HepG2 (cell line): ENCODE measurements around the gene HSF2BP. TPM values are rescaled to one million over a fixed set of nuclear protein-coding genes. Genes with fewer than 3 reads are reported as not detected.

Experiments
- ATAC-seq: fragments of 200-7000 bp; cut with Tn5 transposase; 3 replicates; pipeline ENCODE4 v1.9.1; 2020; ENCODE audit warnings: mild to moderate bottlenecking, moderate library complexity
- BruUV-seq: library from RNA; stranded (reverse); fragments of 400-500 nt; replicated peaks from 2 replicates; lab custom pipeline; 2021; lab: Mats Ljungman, UMichigan
- CTCF ChIA-PET: fragments of 300-600 bp; formaldehyde crosslinking; extraction: SDS; loops from one replicate; lab custom pipeline; 2021; ENCODE audit warnings: low total read pairs, inconsistent platforms, low intra/inter-chr PET ratio; lab: Yijun Ruan, JAX
- POLR2A ChIA-PET: fragments of 350-600 bp; sonication (Branson Sonifier 250); formaldehyde crosslinking; loops from one replicate; lab custom pipeline; 2020; ENCODE audit warnings: antibody characterized with exemption, inconsistent platforms; lab: Yijun Ruan, JAX
- DNase-seq: peaks from one replicate; pipeline ENCODE4 v3.0.0-alpha.2; 2015; ENCODE audit warnings: low spot score
- FAIRE-seq: peaks from 3 replicates; lab custom pipeline; 2011; peaks lifted over from hg19 to GRCh38; lab: Jason Lieb, UNC
- H2AFZ ChIP-seq: one replicate; pipeline ENCODE4 v1.6.1; 2011; ENCODE audit warnings: low read length, inconsistent platforms
- H3K27ac ChIP-seq: fragments of 300-600 bp; 3 replicates; pipeline ENCODE4 v1.8.0; 2011; ENCODE audit warnings: mixed run types, mild to moderate bottlenecking, mixed read lengths, low read length, inconsistent platforms; ENCODE audit not compliant: insufficient read depth; ENCODE audit errors: extremely low read length
- H3K27me3 ChIP-seq, 2 experiments: fragments of 200-600 bp in 1 of 2; 2 replicates in 1 of 2; 3 replicates in 1 of 2; pipeline versions ENCODE4 v1.6.0 to v1.8.0; 2011; ENCODE audit warnings: low read length in 2 of 2, mild to moderate bottlenecking in 2 of 2, moderate library complexity in 2 of 2, inconsistent platforms in 1 of 2; ENCODE audit not compliant: insufficient read depth in 2 of 2, control insufficient read depth in 1 of 2
- H3K36me3 ChIP-seq, 2 experiments: fragments of 200-600 bp in 1 of 2; replicated peaks in 1 of 2; 2 replicates in 1 of 2; 3 replicates in 1 of 2; pipeline versions ENCODE4 v1.5.1 to v1.8.0; 2011; ENCODE audit warnings: low read length in 2 of 2, inconsistent platforms in 1 of 2; ENCODE audit not compliant: insufficient read depth in 2 of 2, control insufficient read depth in 1 of 2
- H3K4me1 ChIP-seq: 2 replicates; pipeline ENCODE4 v1.5.1; 2012; ENCODE audit warnings: low read length, inconsistent platforms; ENCODE audit not compliant: insufficient read depth
- H3K4me2 ChIP-seq: 2 replicates; pipeline ENCODE4 v1.6.0; 2011; ENCODE audit warnings: low read depth, low read length, inconsistent platforms
- H3K4me3 ChIP-seq, 3 experiments: fragments of 200-600 bp in 1 of 3; sonication (generic), shearing (Covaris generic) in 1 of 3; replicated peaks in 1 of 3; 2 replicates each; pipeline ENCODE4 v1.5.1; 2011 to 2016; ENCODE audit warnings: low read length in 3 of 3, inconsistent platforms in 2 of 3, low read depth in 2 of 3, mild to moderate bottlenecking in 2 of 3, control low read depth in 1 of 3, mixed read lengths in 1 of 3; ENCODE audit not compliant: insufficient read depth in 1 of 3
- H3K79me2 ChIP-seq: one replicate; pipeline ENCODE4 v1.6.1; 2011; ENCODE audit warnings: low read length, inconsistent platforms; ENCODE audit not compliant: insufficient read depth
- H3K9ac ChIP-seq: 2 replicates; pipeline ENCODE4 v1.6.0; 2011; ENCODE audit warnings: mild to moderate bottlenecking, low read depth, low read length, inconsistent platforms; ENCODE audit not compliant: insufficient read depth
- H3K9me3 ChIP-seq: 2 replicates; pipeline ENCODE4 v1.5.1; 2012; ENCODE audit warnings: mild to moderate bottlenecking, low read length
- H4K20me1 ChIP-seq: 2 replicates; pipeline ENCODE4 v1.6.0; 2011; ENCODE audit warnings: inconsistent platforms, mild to moderate bottlenecking, low read length, moderate library complexity; ENCODE audit not compliant: insufficient read depth
- ARHGAP35 ChIP-seq: sonication (generic); formaldehyde crosslinking; IDR thresholded peaks from 2 replicates; pipeline ENCODE4 v1.9.0; 2022; ENCODE audit warnings: mild to moderate bottlenecking, inconsistent platforms, moderate library complexity, missing genetic modification reagents, borderline replicate concordance
- ATF4 ChIP-seq, 2 experiments: fragments of 450-650 bp in 1 of 2; sonication (generic) in 1 of 2; formaldehyde crosslinking; IDR thresholded peaks; 2 replicates each; pipeline versions ENCODE4 v1.5.0 to v1.8.0; 2020 to 2022; ENCODE audit warnings: mild to moderate bottlenecking in 1 of 2, missing genetic modification reagents in 1 of 2
- ELF4 ChIP-seq: sonication (generic); formaldehyde crosslinking; IDR thresholded peaks from 2 replicates; pipeline ENCODE4 v1.5.0; 2020; ENCODE audit warnings: missing genetic modification reagents, mild to moderate bottlenecking, moderate library complexity, borderline replicate concordance
- FOXA3 ChIP-seq: IDR thresholded peaks from 2 replicates; pipeline ENCODE4 v1.6.1; 2016; ENCODE audit warnings: missing genetic modification reagents, missing compliant biosample characterization
- FOXO1 ChIP-seq: sonication (generic); formaldehyde crosslinking; IDR thresholded peaks from 2 replicates; pipeline ENCODE4 v1.4.0; 2020; ENCODE audit warnings: missing genetic modification reagents
- FOXP1 ChIP-seq, 2 experiments: fragments of 450-650 bp in 1 of 2; IDR thresholded peaks; 2 replicates each; pipeline ENCODE4 v1.6.1; 2017 to 2018; ENCODE audit warnings: antibody characterized with exemption in 1 of 2
- GABPB1 ChIP-seq: IDR thresholded peaks from 2 replicates; pipeline ENCODE4 v1.6.1; 2016; ENCODE audit warnings: mild to moderate bottlenecking, missing genetic modification reagents, moderate library complexity, missing compliant biosample characterization
- GATAD2A ChIP-seq: IDR thresholded peaks from 2 replicates; pipeline ENCODE4 v1.6.1; 2016
- GTF3A ChIP-seq: sonication (generic); formaldehyde crosslinking; conservative IDR thresholded peaks from 2 replicates; pipeline ENCODE4 v1.4.0; 2020; ENCODE audit warnings: mild to moderate bottlenecking, missing genetic modification reagents
- HCFC1 ChIP-seq: fragments of 150-350 bp; IDR thresholded peaks from 2 replicates; pipeline ENCODE4 v1.6.1; 2014; ENCODE audit warnings: low read depth, low read length
- HDAC1 ChIP-seq: sonication (generic); formaldehyde crosslinking; IDR thresholded peaks from 2 replicates; pipeline ENCODE4 v1.5.1; 2020; ENCODE audit warnings: mild to moderate bottlenecking, missing genetic modification reagents
- HIC2 ChIP-seq: sonication (generic); formaldehyde crosslinking; IDR thresholded peaks from 2 replicates; pipeline ENCODE4 v1.9.0; 2022; ENCODE audit warnings: low read depth, missing genetic modification reagents
- JUN ChIP-seq: sonication (generic); formaldehyde crosslinking; IDR thresholded peaks from 2 replicates; pipeline ENCODE4 v1.4.0; 2020; ENCODE audit warnings: mild to moderate bottlenecking, missing genetic modification reagents
- JUND ChIP-seq: sonication (generic); formaldehyde crosslinking; IDR thresholded peaks from 2 replicates; pipeline ENCODE4 v1.8.0; 2022; ENCODE audit warnings: mild to moderate bottlenecking, missing genetic modification reagents
- KDM4B ChIP-seq: sonication (generic); formaldehyde crosslinking; IDR thresholded peaks from 2 replicates; pipeline ENCODE4 v1.4.0; 2020; ENCODE audit warnings: missing genetic modification reagents
- MEF2D ChIP-seq: sonication (generic); formaldehyde crosslinking; IDR thresholded peaks from 2 replicates; pipeline ENCODE4 v1.5.1; 2020; ENCODE audit warnings: mild to moderate bottlenecking, missing genetic modification reagents
- NFKBIZ ChIP-seq: IDR thresholded peaks from 2 replicates; pipeline ENCODE4 v1.6.1; 2018; ENCODE audit warnings: missing genetic modification reagents, missing compliant biosample characterization
- RARA ChIP-seq: IDR thresholded peaks from 2 replicates; pipeline ENCODE4 v1.6.1; 2016; ENCODE audit warnings: missing genetic modification reagents, missing compliant biosample characterization
- RCOR2 ChIP-seq: IDR thresholded peaks from 2 replicates; pipeline ENCODE4 v1.6.1; 2016; ENCODE audit warnings: missing biosample characterization, missing genetic modification reagents
- RFX5 ChIP-seq: IDR thresholded peaks from 2 replicates; pipeline ENCODE4 v1.6.1; 2011; ENCODE audit warnings: low read depth, low read length, improper control_type of control experiment
- RFXAP ChIP-seq: sonication (generic); formaldehyde crosslinking; IDR thresholded peaks from 2 replicates; pipeline ENCODE4 v1.4.0; 2020; ENCODE audit warnings: missing genetic modification reagents, borderline replicate concordance
- SAFB2 ChIP-seq: sonication (generic); formaldehyde crosslinking; IDR thresholded peaks from 2 replicates; pipeline ENCODE4 v1.5.1; 2020; ENCODE audit warnings: missing genetic modification reagents, low read depth, mild to moderate bottlenecking, borderline replicate concordance
- SMYD3 ChIP-seq: sonication (generic); formaldehyde crosslinking; IDR thresholded peaks from 2 replicates; pipeline ENCODE4 v1.8.1; 2023; ENCODE audit warnings: mild to moderate bottlenecking, missing genetic modification reagents
- SOX5 ChIP-seq: IDR thresholded peaks from 2 replicates; pipeline ENCODE4 v1.6.1; 2016; ENCODE audit warnings: borderline replicate concordance
- TMF1 ChIP-seq: sonication (generic); formaldehyde crosslinking; IDR thresholded peaks from 2 replicates; pipeline ENCODE4 v1.8.1; 2022; ENCODE audit warnings: low read depth, missing genetic modification reagents
- WGBS: methylation state at CpG from one replicate; pipeline ENCODE4 v1.1.6; 2017; ENCODE audit warnings: low lambda C conversion rate; 5-methylcytosine and 5-hydroxymethylcytosine counted together
- in situ Hi-C: cut with HindIII; loops from 2 replicates; pipeline ENCODE4 v1.10.0; 2017; ENCODE audit warnings: low pct_unique_long_range_greater_than_20kb; ENCODE audit not compliant: extremely low pct_ligation_motif_present
- intact Hi-C: fragments of 100-400 bp; cut with micrococcal nuclease; formaldehyde crosslinking; loops from one replicate; pipeline ENCODE4 v1.10.0; 2022; ENCODE audit not compliant: unreplicated experiment
- polyA plus RNA-seq, 8 experiments: library from polyadenylated mRNA; depleted of rRNA in 3 of 8; stranded (reverse) in 7 of 8; unstranded in 1 of 8; fragments of >200 nt; fragmentation: Illumina TruSeq in 4 of 8; extraction: Trizol in 4 of 8; gene quantifications; 2 replicates each; pipeline versions ENCODE4 v1.2.1 to v1.2.3, GENCODE V29; 2011 to 2016; ENCODE audit warnings: low read depth in 4 of 8, missing spikeins in 1 of 8, mixed read lengths in 1 of 8; ENCODE audit not compliant: insufficient read depth in 1 of 8
- total RNA-seq, 5 experiments: library from RNA; depleted of rRNA; stranded (reverse); fragments of >200 nt; fragmentation: Illumina TruSeq; extraction: Trizol; gene quantifications; 2 replicates each; pipeline ENCODE4 v1.2.3, GENCODE V29; 2016; ENCODE audit warnings: low read depth in 1 of 5

The HSF2BP gene
- total and polyA plus RNA-seq, 2 of the 13 experiments (the other 11 are each of a cell fraction or from before 2014, with no cell fraction given) = 0.67 to 2.2 TPM

- TF ChIP-seq HDAC1 (peak; percentile 59; the same call in 1 of the 2 replicates), FOXP1 (IDR thresholded peaks at IDR 0.05) (no peak; the same call in 1 of the 2 replicates), FOXP1 (CRISPR knock-in tag; IDR thresholded peaks at IDR 0.05) (peak; percentile 64), HCFC1 (no peak), ARHGAP35 (CRISPR knock-in tag) (no peak), SOX5 (CRISPR knock-in tag) (peak; percentile 95), ATF4 (CRISPR knock-in tag; IDR thresholded peaks at IDR 0.05) (peak in 1 of 2 experiments; percentile 97; a peak in 2 of 4 replicates), JUND (CRISPR knock-in tag) (peak; percentile 75; the same call in 1 of the 2 replicates), TMF1 (no peak), RCOR2 (CRISPR knock-in tag) (peak; percentile 68; the same call in 1 of the 2 replicates), ELF4 (CRISPR knock-in tag) (no peak), RARA (CRISPR knock-in tag) (peak; percentile 96), KDM4B (0 out of 2 replicates have a peak, but pooled peaks have one; percentile 38), SMYD3 (CRISPR knock-in tag) (no peak)
These were observed 67.7 kb downstream of the HSF2BP start (continued) for GRCh38 chr21:43591571-43591970.

- FAIRE-seq (no peak), DNase-seq (peak; percentile 73), ATAC-seq (no peak; the same call in 2 of the 3 replicates)
- CTCF ChIA-PET = no interaction called here
- in situ Hi-C loops = no loop called here
- H4K20me1 ChIP-seq = no peaks in the 10 kb centered on the region
- H2AFZ ChIP-seq = no peak overlapping the region
- no peak overlapping the region for H3K4me3 ChIP-seq
- no TSS peak for BruUV-seq
- POLR2A ChIA-PET = interaction anchor here (0.6 kb wide), 1 partner anchor 19 kb away, joined by 4 read pairs; no protein-coding TSS in a partner anchor
- H3K4me2 ChIP-seq = no peak overlapping the region
- H3K4me1 ChIP-seq = peaks cover 91% of the 10 kb centered on the region
- intact Hi-C loops = no loop called here
- no peak overlapping the region for H3K9ac ChIP-seq
- no peaks in the 10 kb centered on the region for H3K79me2 ChIP-seq
- WGBS = 73% methylated on average over 2 of the region's 2 CpGs
- H3K27ac ChIP-seq = peak overlapping the region; percentile 32
- H3K36me3 ChIP-seq = no peaks in the 10 kb centered on the region
- H3K27me3 ChIP-seq = no peaks in the 10 kb centered on the region
- no peaks in the 10 kb centered on the region for H3K9me3 ChIP-seq
- TF ChIP-seq MEF2D (CRISPR knock-in tag) = no peak
- TF ChIP-seq GATAD2A (CRISPR knock-in tag) = peak; percentile 95
- no peak for TF ChIP-seq NFKBIZ
- no peak for TF ChIP-seq HIC2 (CRISPR knock-in tag)
- no peak for TF ChIP-seq SAFB2 (CRISPR knock-in tag)
- peak; percentile 93 for TF ChIP-seq FOXA3
- no peak for TF ChIP-seq RFX5
- TF ChIP-seq JUN (CRISPR knock-in tag) = no peak
- TF ChIP-seq GTF3A (CRISPR knock-in tag) = no peak
- 0 out of 2 replicates have a peak, but pooled peaks have one; percentile 16 for TF ChIP-seq FOXO1 (CRISPR knock-in tag)
- TF ChIP-seq RFXAP (CRISPR knock-in tag) = no peak
- TF ChIP-seq GABPB1 (CRISPR knock-in tag) = 0 out of 2 replicates have a peak, but pooled peaks have one; percentile 15
These were observed 69.1 kb downstream of the HSF2BP start for GRCh38 chr21:43590194-43590593.
